Glutamatergic neuron (in vitro differentiated cells): Measurements from ENCODE around the gene JPH2. TPM values are rescaled to one million over a fixed set of nuclear protein-coding genes. Genes with fewer than 3 reads are reported as not detected.
"Not testable (repeated sequence)": the region's sequence is repeated elsewhere in the genome, so short reads cannot be mapped to it uniquely, and the experiment has no call there.

Experiments used
- DNase-seq: peaks from one replicate; pipeline ENCODE4 v3.0.0; 2022
- H3K27ac Mint-ChIP-seq: one replicate; pipeline ENCODE4 v1.8.0; 2020; ENCODE audit warnings: mild to moderate bottlenecking, mixed read lengths, inconsistent platforms; ENCODE audit not compliant: unreplicated experiment
- H3K27me3 Mint-ChIP-seq: one replicate; pipeline ENCODE4 v1.8.0; 2020; ENCODE audit warnings: mild to moderate bottlenecking, moderate library complexity, mixed read lengths, inconsistent platforms; ENCODE audit not compliant: unreplicated experiment
- H3K36me3 Mint-ChIP-seq: one replicate; pipeline ENCODE4 v1.8.0; 2020; ENCODE audit warnings: mild to moderate bottlenecking, mixed read lengths, inconsistent platforms; ENCODE audit not compliant: unreplicated experiment
- H3K4me1 Mint-ChIP-seq: one replicate; pipeline ENCODE4 v1.8.0; 2020; ENCODE audit warnings: mild to moderate bottlenecking, low read depth, mixed read lengths, inconsistent platforms; ENCODE audit not compliant: unreplicated experiment
- H3K4me3 Mint-ChIP-seq: one replicate; pipeline ENCODE4 v1.8.0; 2020; ENCODE audit warnings: mild to moderate bottlenecking, mixed read lengths, inconsistent platforms; ENCODE audit not compliant: unreplicated experiment
- H3K9me3 Mint-ChIP-seq: one replicate; pipeline ENCODE4 v1.8.0; 2020; ENCODE audit warnings: mild to moderate bottlenecking, moderate library complexity, mixed read lengths, inconsistent platforms; ENCODE audit not compliant: unreplicated experiment
- CTCF ChIP-seq: fragments of 200-600 bp; sonication (generic); IDR thresholded peaks from one replicate; pipeline ENCODE4 v1.5.0; 2021; ENCODE audit not compliant: partially characterized antibody, unreplicated experiment
- total RNA-seq: library from RNA; stranded (reverse); fragmentation: NEBNext Ultra II Directional; extraction: Animal tissue kit (Norgen Biotek cat#: 25700); gene quantifications from one replicate; pipeline ENCODE4 v1.2.1, GENCODE V29; 2021; ENCODE audit not compliant: unreplicated experiment

Gene JPH2
- total RNA-seq, 1 donor from 2014 or later: 0.07 TPM

GRCh38 chr20:44129911-44130718, 56.9 kb downstream of the JPH2 start:
- TF ChIP-seq CTCF: no peak
- H3K36me3 Mint-ChIP-seq: no peaks in the 10 kb centered on the region
- H3K27ac Mint-ChIP-seq: no peak overlapping the region
- H3K4me1 Mint-ChIP-seq: no peaks in the 10 kb centered on the region
- DNase-seq: no peak
- no peak overlapping the region for H3K4me3 Mint-ChIP-seq
- H3K27me3 Mint-ChIP-seq: peaks cover 3% of the 10 kb centered on the region
- peaks cover 2% of the 10 kb centered on the region for H3K9me3 Mint-ChIP-seq

DNA sequence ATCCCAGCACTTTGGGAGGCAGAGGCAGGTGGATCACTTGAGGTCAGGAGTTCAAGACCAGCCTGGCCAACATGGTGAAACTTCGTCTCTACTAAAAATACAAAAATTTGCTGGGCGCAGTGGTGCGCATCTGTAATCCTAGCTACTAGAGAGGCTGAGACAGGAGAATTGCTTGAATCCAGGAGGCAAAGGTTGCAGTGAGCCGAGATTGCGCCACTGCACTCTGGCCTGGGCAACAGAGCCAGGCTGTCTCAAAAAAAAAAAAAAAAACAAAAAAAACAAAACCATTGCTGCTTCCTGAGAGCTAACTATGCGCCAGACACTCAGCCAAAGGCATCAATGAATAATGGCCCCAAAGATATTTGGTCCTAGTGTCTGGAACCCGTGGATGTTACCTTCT, 57.7 kb downstream of the JPH2 start:
- H3K27ac Mint-ChIP-seq, H3K4me3 Mint-ChIP-seq, H3K27me3 Mint-ChIP-seq, H3K9me3 Mint-ChIP-seq, DNase-seq, H3K4me1 Mint-ChIP-seq, H3K36me3 Mint-ChIP-seq: not testable (repeated sequence)

DNA sequence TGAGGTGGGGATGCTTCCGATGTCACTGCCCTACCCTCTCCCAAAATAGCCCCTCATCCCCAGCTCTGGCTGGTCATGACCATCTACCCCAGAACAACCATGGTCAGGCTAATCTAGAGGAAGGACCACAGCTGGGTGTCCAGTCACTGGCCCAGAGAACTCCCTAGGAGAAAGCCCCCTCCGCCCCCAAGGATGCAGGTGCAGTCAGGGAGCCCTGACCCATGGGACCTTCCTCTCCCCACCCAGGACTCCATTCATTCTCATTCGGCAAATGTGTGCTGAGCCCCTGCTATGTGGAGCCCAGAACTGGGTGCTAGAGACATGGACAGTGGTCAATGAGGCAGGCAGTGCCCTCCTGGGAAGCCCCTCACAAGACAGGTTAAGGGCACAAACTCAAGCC, 60.5 kb downstream of the JPH2 start:
- no peak for TF ChIP-seq CTCF
- DNase-seq: no peak

DNA sequence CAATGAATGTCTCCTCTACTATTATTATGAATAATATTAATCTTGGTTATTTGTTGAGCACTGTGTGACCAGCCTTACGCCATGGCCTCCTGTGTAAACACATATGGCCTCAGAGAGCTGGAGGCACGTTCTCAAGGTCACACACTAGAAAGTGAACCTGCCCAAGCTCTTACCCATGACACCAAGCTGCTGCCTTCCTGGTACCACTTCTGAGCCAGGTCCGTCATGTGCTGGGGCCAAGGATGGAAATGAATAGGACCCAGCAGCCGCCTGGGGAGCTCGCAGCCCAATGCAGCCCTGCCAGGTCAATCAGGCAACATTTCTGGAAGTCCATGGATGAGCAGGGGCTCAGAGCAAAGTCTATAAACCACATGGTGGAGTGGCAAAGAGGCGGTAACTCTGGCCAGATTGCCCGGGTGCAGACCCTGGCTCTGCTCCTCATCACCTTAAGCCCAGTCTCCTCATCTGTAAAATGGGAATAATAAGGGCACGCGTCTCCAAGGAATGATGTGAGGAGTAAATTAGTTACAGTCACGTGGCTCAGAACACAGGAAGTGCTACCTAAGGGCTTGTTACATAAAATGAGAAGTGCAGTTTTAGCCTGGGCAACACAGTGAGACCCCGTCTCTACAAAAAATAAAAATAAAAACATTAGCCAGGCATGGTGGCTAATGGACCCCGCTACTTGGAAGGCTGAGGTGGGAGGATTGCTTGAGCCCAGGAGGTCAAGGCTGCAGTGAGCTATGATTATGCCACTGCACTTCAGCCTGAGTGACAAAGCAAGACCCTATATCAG, 61.5 kb downstream of the JPH2 start:
- TF ChIP-seq CTCF: no peak
- no peaks in the 10 kb centered on the region for H3K4me1 Mint-ChIP-seq
- no peaks in the 10 kb centered on the region for H3K27me3 Mint-ChIP-seq
- no peak overlapping the region for H3K4me3 Mint-ChIP-seq
- peaks cover 7% of the 10 kb centered on the region for H3K9me3 Mint-ChIP-seq
- no peak overlapping the region for H3K27ac Mint-ChIP-seq
- no peak for DNase-seq
- H3K36me3 Mint-ChIP-seq: no peaks in the 10 kb centered on the region

More for the DNA sequence above, 60.5 kb downstream of the JPH2 start:
- Mint-ChIP-seq H3K27ac (no peak overlapping the region), H3K27me3 (peaks cover 2% of the 10 kb centered on the region), H3K9me3 (peaks cover 5% of the 10 kb centered on the region), H3K4me3 (no peak overlapping the region), H3K36me3 (no peaks in the 10 kb centered on the region), H3K4me1 (no peaks in the 10 kb centered on the region)

- H3K27me3 Mint-ChIP-seq: no peaks in the 10 kb centered on the region
- peaks cover 7% of the 10 kb centered on the region for H3K9me3 Mint-ChIP-seq
- no peaks in the 10 kb centered on the region for H3K36me3 Mint-ChIP-seq
- no peak for TF ChIP-seq CTCF
- no peak overlapping the region for H3K27ac Mint-ChIP-seq
- DNase-seq: no peak
- H3K4me1 Mint-ChIP-seq: no peaks in the 10 kb centered on the region
- no peak overlapping the region for H3K4me3 Mint-ChIP-seq
These were observed 63.0 kb downstream of the JPH2 start for GRCh38 chr20:44123874-44124535.
